Choroid plexus epithelial cell (primary cell): ENCODE measurements around the gene PDK2.
A peak's percentile ranks its signal among the peaks of the same experiment; 100 is the strongest.

Experiments used
- DNase-seq: peaks from one replicate; pipeline ENCODE4 v3.0.0-alpha.2; 2010; ENCODE audit warnings: low read depth
- H3K4me3 ChIP-seq: 2 replicates; pipeline ENCODE4 v1.5.1; 2011; ENCODE audit warnings: low read depth, mild to moderate bottlenecking, control low read depth, low read length, moderate library complexity
- TF ChIP-seq, protein P1 (sequence below): conservative IDR thresholded peaks from 2 replicates; pipeline ENCODE4 v1.5.1; 2011; ENCODE audit warnings: low read depth, mild to moderate bottlenecking, control low read depth, inconsistent platforms, low read length, moderate library complexity

The PDK2 gene

DNA sequence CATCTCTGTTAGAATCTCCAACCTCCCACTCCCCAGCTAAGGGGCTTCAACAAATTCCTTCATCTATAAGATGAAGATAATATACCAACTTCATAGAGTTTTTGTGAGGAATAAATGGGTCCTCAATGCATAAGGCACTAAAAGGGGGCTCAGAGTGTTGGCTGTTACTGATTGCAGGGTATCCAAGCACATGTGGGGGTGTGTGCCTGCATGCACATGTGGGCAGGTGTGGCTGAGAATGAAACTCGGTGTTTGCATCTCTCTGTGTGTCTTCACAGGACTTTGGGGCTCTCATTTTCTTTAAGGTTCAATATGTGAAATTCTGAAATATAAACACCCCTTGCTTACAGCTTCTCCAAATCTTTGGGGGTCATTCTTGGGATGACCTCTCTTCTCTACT lies 59.5 kb downstream of the PDK2 start:
- DNase-seq, result no peak
- TF ChIP-seq, protein P1, sequence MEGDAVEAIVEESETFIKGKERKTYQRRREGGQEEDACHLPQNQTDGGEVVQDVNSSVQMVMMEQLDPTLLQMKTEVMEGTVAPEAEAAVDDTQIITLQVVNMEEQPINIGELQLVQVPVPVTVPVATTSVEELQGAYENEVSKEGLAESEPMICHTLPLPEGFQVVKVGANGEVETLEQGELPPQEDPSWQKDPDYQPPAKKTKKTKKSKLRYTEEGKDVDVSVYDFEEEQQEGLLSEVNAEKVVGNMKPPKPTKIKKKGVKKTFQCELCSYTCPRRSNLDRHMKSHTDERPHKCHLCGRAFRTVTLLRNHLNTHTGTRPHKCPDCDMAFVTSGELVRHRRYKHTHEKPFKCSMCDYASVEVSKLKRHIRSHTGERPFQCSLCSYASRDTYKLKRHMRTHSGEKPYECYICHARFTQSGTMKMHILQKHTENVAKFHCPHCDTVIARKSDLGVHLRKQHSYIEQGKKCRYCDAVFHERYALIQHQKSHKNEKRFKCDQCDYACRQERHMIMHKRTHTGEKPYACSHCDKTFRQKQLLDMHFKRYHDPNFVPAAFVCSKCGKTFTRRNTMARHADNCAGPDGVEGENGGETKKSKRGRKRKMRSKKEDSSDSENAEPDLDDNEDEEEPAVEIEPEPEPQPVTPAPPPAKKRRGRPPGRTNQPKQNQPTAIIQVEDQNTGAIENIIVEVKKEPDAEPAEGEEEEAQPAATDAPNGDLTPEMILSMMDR, result no peak
- no peak overlapping the region for H3K4me3 ChIP-seq

GRCh38 chr17:50155115-50155819 lies 60.1 kb downstream of the PDK2 start:
- TF ChIP-seq, protein P1, result no peak
- DNase-seq, result peak; percentile 87
- H3K4me3 ChIP-seq, result no peak overlapping the region

DNA sequence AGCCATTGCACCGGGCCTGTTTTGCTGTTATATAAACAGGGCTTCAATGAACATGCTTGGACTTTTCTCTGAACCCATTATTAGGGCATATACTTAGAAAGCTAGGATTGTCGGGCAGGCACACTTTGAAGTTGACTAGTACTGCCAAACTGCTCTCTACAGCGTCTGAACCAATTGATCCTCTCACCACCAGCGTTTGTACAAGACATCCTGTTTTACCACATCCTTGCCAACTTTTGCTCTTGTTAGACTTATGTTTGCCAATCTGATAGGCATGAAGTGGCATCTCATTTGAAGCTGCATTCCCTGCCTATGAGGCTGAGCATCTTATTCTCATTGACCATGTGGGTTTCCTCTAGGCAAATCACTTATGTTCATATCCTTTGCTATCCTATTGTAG lies 62.7 kb downstream of the PDK2 start:
- no peak overlapping the region for H3K4me3 ChIP-seq
- TF ChIP-seq, protein P1, result no peak
- no peak for DNase-seq

- DNase-seq, result peak; percentile 90
- TF ChIP-seq, protein P1, result peak; percentile 88
These were observed 66.1 kb downstream of the PDK2 start for GRCh38 chr17:50161023-50161910.

More at GRCh38 chr17:50161023-50161910, 66.1 kb downstream of the PDK2 start:
- H3K4me3 ChIP-seq, result peak overlapping the region; percentile 63
